Measurements from ENCODE around the gene LMBRD1.
A peak's percentile ranks its signal among the peaks of the same experiment; 100 is the strongest.
"Not testable (repeated sequence)": the region's sequence is repeated elsewhere in the genome, so short reads cannot be mapped to it uniquely, and the experiment has no call there.

The LMBRD1 gene

DNA sequence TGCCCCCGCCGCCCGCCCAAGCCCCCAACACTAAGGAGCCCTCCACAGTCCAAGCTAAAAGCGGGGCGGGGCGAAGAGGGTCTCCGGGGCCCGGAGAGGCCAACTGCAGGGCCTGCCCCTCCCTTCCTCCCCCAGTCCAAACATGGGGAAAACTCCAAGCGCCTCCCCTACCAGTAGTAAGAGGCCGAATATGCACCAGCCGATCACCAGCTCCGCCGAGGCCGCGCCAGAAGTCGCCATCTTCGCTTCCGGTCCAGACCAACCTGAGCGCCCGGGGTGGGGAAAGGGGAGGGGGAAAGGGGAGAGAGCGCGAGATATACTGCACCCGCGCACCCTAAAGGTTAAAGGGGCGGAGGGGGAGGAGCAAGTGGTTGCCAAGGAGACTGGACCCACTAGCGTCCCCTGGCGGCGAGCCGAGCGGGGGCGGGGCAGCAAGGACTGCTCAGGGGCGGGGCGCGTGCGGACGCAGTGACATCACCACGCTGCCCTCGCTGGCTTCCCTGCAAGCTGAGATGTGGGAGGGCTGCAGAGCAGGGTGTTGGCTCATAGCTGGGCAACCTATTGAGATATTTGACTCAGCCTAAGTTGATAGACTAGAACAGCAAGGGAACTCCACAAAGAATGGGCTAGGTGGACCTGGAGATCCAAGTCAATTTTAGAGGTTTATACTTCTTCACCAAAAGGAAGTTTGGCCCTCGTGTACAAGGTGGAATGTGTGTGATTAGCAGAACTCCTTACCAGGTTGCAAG lies at the start of gene LMBRD1:
Gene LMBRD1 (minus strand): TSS at position 369 of the 749 bp plus-strand sequence. CDS start 129 bp downstream, at position 240.
- H3K4me3 ChIP-seq (ENCODE audit: low read depth, low read length), result peak within 1 kb of the TSS; percentile 89

DNA sequence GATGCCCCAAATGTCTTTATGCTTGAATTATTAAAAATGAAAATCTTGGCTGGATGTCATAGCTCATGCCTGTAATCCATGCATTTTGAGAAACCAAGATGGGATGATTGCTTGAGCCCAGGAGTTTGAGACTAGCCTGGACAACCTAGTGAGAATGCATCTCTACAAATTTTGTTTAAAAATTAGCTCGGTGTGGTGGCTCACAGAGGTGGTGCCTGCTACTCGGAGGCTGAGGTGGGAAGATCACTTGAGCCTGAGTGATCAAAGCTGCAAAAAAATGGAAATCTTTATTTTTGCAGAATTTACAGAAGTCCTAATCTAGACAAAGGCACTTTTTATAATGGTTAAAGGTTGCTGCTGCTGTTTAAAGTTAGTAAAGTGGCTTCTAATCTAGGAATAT lies 49.5 kb upstream of the LMBRD1 start:
- no peak overlapping the region for H3K4me3 ChIP-seq (ENCODE audit: low read depth, low read length)

DNA sequence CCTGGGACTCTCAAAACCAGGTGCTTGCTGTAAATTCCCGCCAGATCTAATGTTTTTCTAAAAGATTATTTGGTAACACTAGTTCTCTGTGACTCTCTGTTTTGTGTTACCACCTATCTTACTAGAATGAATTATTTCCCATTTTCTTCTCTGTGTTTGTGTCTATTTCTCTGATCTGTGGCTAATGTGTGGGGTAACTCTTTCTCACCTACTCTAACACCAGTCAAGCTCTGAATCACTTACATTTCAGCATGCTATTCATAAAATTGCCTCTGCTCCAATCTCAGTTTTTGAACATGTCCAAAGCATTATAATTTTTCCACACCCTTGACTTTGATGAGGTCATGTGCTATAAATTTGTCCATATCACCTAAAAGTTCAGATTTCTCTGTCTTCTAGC lies 46.4 kb upstream of the LMBRD1 start:
- no peak overlapping the region for H3K4me3 ChIP-seq (ENCODE audit: low read depth, low read length)

DNA sequence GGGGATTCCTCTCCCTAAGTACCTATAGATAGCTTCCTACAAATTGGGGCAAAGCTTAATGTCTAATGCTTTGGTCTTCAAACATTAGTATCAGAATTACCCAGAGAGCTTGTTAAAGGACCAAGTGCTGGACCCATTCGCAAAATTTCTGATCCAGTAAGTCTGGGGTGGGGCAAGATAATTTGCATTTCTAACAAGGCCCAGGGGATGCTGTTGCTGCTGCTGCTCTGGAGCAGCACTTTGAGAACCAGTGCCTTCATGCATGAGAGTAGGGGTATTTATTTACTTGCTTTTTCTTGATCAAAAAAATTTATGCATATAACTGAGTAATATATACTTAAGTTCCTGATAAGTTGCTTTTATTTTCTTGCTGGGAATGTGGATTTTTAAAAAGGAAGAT lies 45.1 kb upstream of the LMBRD1 start:
- no peak overlapping the region for H3K4me3 ChIP-seq (ENCODE audit: low read depth, low read length)

DNA sequence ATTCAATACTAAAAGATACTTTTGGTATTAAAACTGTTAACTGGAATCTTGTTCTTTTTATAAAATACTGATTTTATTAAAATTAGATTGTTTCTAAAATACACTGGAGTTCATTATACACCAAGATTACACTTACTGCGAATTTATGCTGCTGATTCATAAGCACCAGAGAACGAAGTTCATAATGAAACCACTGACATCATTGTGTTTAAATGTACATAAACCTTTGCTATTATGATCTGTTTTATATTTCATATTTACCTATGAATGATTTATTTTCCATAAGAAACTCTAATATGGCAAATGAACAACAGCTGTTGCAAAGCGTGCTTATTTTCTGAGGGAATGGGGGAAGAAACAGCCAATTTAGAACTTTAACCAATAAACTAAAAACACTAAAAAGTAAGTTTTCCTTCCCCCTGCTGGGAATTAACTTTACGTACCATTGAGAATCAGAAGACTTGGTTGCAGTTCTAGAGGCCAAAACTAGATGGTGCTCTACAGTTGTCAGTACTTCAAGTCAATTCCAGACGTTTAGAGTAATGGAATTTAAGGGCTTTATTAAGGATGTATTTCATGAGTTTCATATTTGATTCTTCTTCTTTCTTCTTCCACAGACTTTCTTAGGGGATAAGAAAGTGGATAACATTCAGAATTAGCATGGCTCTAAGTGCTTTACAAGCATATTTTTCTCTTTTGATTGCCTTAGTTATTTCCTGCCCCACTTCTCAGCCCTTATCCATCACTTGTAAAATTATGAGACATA lies 38.8 kb upstream of the LMBRD1 start:
- no peak overlapping the region for H3K4me3 ChIP-seq (ENCODE audit: low read depth, low read length)

DNA sequence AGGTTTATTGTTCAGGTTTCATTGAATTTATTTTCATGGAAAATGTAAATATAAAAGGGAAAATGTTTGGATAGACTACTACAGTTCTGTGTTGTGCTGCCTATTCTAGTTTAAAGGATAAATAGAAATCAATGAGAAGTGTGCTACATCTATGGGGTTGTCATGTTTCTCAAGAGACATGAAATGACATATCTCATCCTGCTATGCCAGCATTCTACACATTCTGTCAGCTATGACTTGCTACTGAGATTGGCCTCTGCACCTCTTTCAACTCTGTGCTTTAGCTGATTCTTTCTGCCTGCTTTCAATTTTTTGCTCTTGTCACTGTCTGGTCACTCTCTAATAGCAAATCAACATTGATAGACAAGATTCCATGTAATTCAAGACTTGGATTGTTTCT lies 35.7 kb upstream of the LMBRD1 start:
- H3K4me3 ChIP-seq (ENCODE audit: low read depth, low read length), result no peak overlapping the region

DNA sequence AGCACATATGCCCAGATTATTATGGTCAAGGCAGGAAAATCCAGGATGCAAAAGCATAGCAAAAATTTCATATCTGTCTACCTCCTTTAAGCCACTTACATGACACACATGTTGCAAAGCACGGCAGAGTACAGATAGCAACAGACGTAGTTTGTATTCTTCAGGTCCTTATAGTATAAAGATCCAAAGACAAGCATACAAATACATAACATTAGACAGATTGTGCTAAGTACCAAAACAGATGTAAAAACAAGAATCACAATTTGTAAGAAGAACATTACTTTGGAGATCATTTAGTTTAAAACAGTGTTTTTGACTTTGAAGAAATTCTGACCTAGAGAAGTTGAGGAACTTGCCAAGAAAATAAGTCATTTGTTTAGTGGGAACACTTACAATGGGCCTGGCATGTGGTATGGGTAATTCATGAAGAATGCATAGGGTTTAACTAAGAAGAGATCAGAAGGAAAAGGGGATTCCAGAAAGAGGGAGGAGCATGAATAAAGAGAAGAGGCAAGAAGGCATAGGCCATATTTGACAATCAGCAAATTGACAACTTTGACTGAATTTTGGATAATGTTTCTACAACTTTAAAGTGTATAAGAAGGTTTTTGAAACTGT lies 30.6 kb upstream of the LMBRD1 start:
- H3K4me3 ChIP-seq (ENCODE audit: low read depth, low read length), result no peak overlapping the region

DNA sequence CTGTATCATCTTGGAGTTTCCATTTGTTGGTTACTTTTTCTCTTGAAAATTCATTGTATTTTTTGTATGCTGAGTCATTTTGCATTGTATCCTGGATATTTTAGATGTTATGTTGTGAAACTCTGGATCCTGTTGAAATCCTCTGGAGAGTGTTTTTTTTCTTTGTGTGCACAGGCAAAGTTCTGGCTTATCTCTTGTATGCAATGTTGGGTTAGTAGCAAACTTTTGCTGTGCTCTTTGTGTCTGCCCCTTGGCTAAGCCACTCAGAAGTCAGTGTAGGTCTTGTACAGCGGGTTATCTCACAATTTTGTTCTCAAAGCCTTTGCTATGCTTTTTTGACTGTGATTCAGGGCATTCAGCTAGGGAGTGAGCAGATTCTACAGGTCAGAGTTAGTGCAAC lies 29.1 kb upstream of the LMBRD1 start:
- H3K4me3 ChIP-seq (ENCODE audit: low read depth, low read length), result no peak overlapping the region

DNA sequence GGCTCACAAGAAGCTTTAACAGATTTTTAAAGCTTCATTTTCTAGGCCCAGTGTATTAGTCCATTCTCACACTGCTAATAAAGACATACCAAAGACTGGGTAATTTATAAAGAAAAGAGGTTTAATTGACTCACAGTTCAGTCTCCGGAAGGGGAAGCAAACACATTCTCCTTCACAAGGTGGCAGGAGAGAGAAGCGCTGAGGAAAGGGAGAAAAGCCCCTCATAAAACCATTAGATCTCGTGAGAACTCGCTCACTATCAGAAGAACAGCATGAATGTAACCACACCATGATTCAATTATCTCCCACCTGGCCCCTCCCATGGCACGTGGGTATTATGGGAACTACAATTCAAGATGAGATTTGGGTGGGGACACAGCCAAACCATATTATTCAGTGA lies 27.5 kb upstream of the LMBRD1 start:
- H3K4me3 ChIP-seq (ENCODE audit: low read depth, low read length), result not testable (repeated sequence)

DNA sequence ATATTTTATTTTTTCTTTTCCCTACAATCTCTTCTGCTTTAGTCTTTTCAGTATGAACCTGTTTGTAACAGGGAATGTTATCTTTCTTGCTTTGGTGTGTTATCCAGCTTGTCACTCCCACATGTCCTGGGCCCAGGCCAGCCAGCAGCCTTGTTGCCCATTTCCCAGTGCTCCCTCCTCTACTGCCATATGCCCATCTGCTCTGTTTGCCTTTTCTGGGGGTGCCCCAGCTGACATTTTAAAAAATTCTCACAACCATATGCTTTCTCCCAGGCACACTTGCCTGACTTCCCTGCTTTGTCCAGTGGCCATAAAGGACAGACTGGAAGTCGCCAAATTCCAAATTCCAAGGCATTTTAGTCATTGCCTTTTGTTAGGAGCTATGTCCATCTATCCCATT lies 23.6 kb upstream of the LMBRD1 start:
- no peak overlapping the region for H3K4me3 ChIP-seq (ENCODE audit: low read depth, low read length)

DNA sequence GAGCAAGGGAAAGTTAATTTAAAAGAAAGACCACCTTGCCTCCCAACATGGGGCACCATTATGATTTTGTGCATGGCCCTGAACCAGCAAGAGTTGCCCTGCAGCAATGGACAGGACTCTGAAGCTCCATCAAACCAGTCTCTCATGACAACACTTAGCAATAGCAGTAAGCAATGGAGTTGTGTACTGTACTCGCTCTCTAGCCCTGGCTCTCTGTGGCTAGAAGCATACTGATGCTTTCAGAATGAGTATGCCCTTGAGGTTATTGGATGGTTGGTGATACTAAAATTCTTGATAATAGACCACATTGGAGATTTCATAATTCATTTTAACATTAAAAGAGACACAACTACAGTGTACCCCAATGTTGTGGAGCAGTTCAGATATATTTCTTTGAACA lies 23.2 kb upstream of the LMBRD1 start:
- no peak overlapping the region for H3K4me3 ChIP-seq (ENCODE audit: low read depth, low read length)

DNA sequence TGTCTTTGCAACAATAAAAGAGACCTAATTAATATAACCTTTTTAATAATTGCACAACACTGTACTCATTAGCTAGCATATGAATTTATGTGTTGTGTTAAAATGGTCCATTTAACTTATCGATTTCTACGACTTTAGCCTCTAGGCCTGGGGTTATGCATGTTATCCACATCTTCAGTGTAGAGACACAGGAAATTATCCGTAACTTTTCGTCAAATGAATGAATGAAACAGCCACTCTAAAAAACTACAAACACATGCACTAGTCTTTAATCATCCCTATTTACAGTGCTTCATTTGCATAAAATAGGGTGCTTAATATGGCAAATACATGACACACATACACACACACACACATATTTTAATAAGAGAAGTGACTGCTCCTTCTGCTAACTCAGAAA lies 22.3 kb upstream of the LMBRD1 start:
- no peak overlapping the region for H3K4me3 ChIP-seq (ENCODE audit: low read depth, low read length)

DNA sequence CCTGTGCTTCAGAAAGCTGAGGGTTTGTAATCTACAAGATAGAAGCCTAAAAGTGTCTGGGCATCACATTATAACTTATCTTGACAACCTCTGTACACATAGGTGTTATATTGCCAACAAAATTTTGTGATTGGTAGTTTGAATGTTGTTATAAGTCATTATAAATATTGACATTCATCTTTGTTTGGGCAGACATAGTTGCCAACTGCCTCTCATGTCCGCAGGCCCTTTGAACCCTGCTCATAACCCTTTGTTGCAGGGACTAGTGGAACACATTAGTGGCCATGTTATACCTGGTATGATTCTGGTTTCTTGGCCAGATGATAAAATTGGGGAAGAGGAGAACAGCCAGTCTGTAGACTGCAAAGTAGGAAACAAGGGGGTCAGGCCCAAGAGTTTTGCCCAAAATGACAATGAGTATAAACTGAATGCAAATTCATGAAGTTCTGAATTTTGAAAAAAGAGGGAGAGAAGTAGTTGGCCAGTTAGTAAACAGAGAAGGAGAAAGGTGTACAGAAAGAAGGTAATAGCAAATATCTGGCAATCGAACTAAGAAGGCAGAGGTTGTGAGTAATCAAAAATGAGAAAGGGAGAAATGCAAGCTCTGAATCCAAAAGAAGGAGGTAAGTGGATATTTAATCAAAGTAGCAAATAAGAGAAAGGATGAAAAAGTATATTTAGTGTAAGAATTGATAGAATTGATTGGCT lies 21.6 kb upstream of the LMBRD1 start:
- no peak overlapping the region for H3K4me3 ChIP-seq (ENCODE audit: low read depth, low read length)

DNA sequence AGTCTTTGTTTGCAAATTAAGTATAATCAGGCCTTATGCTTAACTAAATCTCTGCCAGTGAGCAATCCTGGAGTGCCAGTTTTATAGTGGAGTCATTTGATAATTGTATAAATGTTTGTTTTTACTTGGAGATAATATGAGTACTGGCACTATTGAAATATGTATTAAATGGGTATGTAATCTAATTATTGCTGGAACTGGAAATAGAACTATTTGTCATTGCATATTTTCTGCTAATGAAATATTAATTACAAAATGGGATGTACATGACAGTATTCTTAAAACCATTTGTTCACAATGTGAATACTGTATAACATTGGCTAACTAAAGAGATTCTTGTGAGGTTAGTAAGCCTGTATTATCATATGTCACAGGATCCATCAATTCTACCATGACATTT lies 20.5 kb upstream of the LMBRD1 start:
- no peak overlapping the region for H3K4me3 ChIP-seq (ENCODE audit: low read depth, low read length)

DNA sequence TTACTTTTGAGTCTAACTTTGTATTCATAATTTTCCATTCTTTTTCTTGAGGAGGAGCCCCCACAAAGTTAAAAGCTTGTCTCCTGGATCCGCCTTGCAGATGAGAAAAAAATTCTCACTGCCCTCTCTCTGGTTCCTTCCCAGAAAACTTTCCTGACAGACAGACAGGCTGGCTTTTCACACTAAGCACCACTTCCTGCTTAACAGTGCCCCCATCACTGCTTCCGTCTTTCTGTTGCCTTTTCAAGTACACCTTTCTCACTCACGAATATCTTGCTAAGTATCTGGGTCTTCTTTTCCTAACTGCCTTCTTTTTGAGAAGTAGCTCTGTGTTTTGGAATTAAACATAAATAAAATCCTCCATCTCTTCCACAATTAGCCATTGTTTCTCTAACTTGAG lies 19.8 kb upstream of the LMBRD1 start:
- no peak overlapping the region for H3K4me3 ChIP-seq (ENCODE audit: low read depth, low read length)

DNA sequence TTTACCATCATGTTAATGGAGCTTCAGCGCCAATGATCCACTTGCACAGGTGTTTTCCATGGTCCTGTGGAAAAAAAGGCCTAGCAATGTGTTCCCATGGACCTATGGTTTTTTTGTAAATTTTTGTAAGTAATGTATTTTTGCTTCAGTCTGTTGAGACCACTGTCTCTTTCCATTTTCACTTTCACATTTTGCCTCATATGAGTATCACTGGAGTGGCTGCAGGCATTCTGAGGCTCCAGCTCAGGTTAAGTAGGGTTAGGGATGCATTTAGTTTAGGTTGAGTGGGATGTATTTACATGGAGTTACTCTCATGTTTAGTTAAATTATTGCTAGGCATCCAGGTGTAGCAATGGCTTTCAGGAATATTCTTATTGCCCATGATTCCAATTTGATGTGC lies 19.2 kb upstream of the LMBRD1 start:
- H3K4me3 ChIP-seq (ENCODE audit: low read depth, low read length), result no peak overlapping the region

DNA sequence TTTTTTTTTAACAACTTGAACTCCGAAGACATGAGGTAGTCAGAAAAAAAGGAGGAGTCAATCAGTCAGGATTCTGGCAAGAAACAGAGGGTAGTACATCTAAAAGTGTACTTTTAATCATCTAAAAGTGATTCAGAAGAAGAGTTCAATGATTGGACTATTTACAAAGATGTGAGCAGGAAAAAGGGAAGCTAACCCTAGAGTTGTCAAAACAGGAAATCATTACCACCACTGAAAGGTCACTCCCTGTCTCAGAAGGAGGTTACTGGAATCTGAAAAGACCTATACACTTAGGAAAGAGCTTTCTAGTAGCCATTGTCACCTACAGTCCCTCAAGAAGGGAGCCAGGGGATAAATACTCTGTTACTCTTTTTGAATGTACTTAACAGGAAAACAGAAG lies 16.7 kb upstream of the LMBRD1 start:
- H3K4me3 ChIP-seq (ENCODE audit: low read depth, low read length), result no peak overlapping the region

DNA sequence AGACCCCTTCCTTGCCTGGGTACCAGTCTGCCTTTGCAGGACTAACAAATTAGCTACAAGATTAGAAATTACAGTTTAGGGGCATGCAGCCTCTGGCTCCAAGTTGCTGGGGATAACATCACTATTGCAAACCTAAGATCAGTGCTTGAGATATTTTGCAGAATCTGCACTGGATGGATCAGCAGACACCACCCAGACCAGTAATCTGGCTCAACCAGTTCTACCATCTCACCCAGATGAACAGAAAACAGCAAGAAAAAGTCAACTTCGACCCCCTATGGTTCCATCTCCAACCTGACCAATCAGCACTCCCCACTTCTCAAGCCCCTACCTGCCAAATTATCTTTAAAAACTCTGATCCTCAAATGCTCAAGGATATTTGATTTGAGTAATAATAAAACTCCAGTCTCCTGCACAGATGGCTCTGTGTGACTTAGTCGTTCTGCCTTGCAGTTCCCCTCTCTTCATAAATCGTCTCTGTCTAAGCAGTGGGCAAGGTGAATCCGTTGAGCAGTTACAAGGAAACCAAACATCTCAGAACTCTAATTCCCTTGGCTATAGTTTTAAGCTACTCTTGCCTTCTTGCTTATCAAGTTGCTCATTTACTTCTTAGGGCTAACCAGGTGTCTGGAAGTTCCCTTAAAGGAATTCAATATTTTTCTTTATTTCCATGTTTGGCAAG lies 16.1 kb upstream of the LMBRD1 start:
- H3K4me3 ChIP-seq (ENCODE audit: low read depth, low read length), result no peak overlapping the region

DNA sequence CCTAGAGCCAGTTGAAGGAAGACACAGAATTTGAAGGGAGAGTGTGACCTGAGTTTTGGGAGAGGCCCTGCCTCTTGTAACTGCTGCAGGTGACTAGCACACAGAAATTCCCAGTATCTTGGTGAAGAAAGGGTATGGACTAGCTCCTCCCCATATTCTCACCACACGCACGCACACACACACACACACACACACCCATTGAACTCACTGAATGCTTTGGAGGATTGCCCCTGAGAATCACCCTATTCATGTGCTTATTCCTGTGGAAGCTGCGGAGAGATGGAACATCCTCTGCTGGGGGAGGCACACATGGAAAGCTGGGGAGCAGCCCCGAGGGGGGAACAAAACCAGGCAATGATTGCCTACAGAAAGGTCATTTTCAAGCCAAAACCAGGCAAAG lies 6.2 kb upstream of the LMBRD1 start:
- H3K4me3 ChIP-seq (ENCODE audit: low read depth, low read length), result no peak overlapping the region

DNA sequence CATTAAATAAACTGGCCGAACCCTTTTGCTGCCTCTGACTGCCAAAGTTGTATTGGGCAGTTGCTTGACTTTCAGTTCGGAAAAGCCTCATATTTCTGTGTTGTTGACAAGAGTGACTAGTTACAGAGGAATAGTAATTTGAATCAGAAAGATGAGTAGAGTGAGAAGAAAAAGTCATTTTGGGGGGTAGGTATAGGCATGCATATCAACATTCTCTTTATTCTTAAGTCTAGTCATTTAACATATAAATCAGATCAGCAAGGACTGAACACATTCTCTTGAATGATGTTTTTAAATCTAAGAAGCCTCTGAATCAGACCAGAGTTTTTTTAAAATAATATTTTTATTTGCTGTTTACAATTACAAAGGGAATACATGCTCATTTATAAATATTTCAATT lies 4.9 kb upstream of the LMBRD1 start:
- H3K4me3 ChIP-seq (ENCODE audit: low read depth, low read length), result no peak overlapping the region

DNA sequence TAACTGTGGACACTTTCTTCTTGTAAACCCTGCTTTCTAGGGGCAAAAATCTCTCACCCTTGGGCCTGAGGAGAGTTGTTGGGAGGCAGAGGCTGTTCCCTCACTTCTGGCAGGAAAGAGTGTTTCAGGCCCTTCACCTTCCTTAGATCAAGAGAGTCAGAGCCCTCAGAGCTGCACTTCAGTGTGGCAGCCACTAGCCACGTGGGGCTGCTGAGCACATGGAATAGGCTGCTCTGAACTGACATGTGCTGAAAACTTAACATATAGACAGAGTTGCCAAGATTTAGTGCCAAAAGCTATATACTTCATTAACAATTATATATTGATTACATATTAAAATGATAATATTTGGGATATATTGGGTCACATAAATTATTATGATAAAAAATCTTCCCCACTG lies 4.4 kb upstream of the LMBRD1 start:
- H3K4me3 ChIP-seq (ENCODE audit: low read depth, low read length), result no peak overlapping the region
